H1 (cell line): ENCODE measurements around the gene CMTM5. TPM values are rescaled to one million over a fixed set of nuclear protein-coding genes. Genes with fewer than 3 reads are reported as not detected.

Experiments
- CBX8 ChIP-seq: fragments of 300-800, 300-1000 bp; sonication (generic); IDR thresholded peaks from 2 replicates; pipeline ENCODE4 v1.7.1; 2016; ENCODE audit warnings: low read depth, low read length, borderline replicate concordance
- MAFK ChIP-seq: IDR thresholded peaks from 2 replicates; pipeline ENCODE4 v1.6.1; 2012; ENCODE audit warnings: low read depth, mild to moderate bottlenecking, improper control_type of control experiment, low read length
- POLR2AphosphoS5 ChIP-seq: IDR thresholded peaks from 2 replicates; pipeline ENCODE4 v1.6.1; 2011; ENCODE audit warnings: low read depth, low read length
- polyA plus RNA-seq, 7 experiments: library from polyadenylated mRNA; depleted of rRNA in 3 of 7; stranded (reverse) in 5 of 7; unstranded in 2 of 7; fragments of >200 nt in 5 of 7; fragments of 200-250 nt in 2 of 7; gene quantifications; 1 replicate in 5 of 7; 2 replicates in 1 of 7; 4 replicates in 1 of 7; pipeline versions ENCODE4 v1.2.1 to v1.2.3, GENCODE V29; 2011 to 2013; ENCODE audit warnings: missing spikeins in 2 of 7, mixed read lengths in 2 of 7
- total RNA-seq: library from RNA; stranded (reverse); fragmentation: NEBNext Ultra II Directional; extraction: Animal tissue kit (Norgen Biotek cat#: 25700); gene quantifications from 2 replicates; pipeline ENCODE4 v1.2.1, GENCODE V29; 2021

The CMTM5 gene
- total and polyA plus RNA-seq, 2 of the 8 experiments (the other 6 are each of a cell fraction or from before 2014, with no cell fraction given) = 2.1 TPM; not detected in 1

GRCh38 chr14:23399136-23399535 lies 22.3 kb downstream of the CMTM5 start (continued):
- TF ChIP-seq POLR2AphosphoS5 (no peak), MAFK (no peak), CBX8 (no peak)
